Measurements from ENCODE around the gene LRMDA.
A peak's percentile ranks its signal among the peaks of the same experiment; 100 is the strongest.

LRMDA gene

GRCh38 chr10:76255241-76255640 lies 823.8 kb downstream of the LRMDA start:
- no peaks in the 10 kb centered on the region for H3K79me2 ChIP-seq (ENCODE audit: control insufficient read depth, insufficient read depth, low read length)
- no peak overlapping the region for H2BK120ac ChIP-seq (ENCODE audit: low read depth, low read length)
- no peak overlapping the region for H4K5ac ChIP-seq (ENCODE audit: low read length)
- no peaks in the 10 kb centered on the region for H3K4me1 ChIP-seq (ENCODE audit: control insufficient read depth, low read depth, low read length)
- H2BK15ac ChIP-seq (replicated peaks; ENCODE audit: low read depth), result no peak overlapping the region
- H3K79me1 ChIP-seq (ENCODE audit: low read length), result no peaks in the 10 kb centered on the region
- no peak overlapping the region for H3K4ac ChIP-seq (ENCODE audit: low read depth, low read length)
- H3K27me3 ChIP-seq (ENCODE audit: insufficient read depth, low read length, poor library complexity), result no peaks in the 10 kb centered on the region
- no peak for DNase-seq
- no CpG with 5 or more reads among the region's 1 CpG for WGBS (ENCODE audit: extremely low coverage, insufficient coverage, low lambda C conversion rate)
- H3K4me3 ChIP-seq (ENCODE audit: low read length), result no peak overlapping the region
- H3K36me3 ChIP-seq (ENCODE audit: control insufficient read depth, insufficient read depth, low read length), result no peaks in the 10 kb centered on the region
- H3K4me2 ChIP-seq (ENCODE audit: low read length), result no peak overlapping the region
- no peak overlapping the region for H3K23ac ChIP-seq (ENCODE audit: low read length)
- no peak overlapping the region for H2AK5ac ChIP-seq (ENCODE audit: low read length)
- H3K9ac ChIP-seq (ENCODE audit: low read length), result no peak overlapping the region
- no peak overlapping the region for H3K18ac ChIP-seq (ENCODE audit: low read length)
- H3K56ac ChIP-seq (ENCODE audit: low read length), result no peak overlapping the region
- no peak overlapping the region for H4K8ac ChIP-seq (ENCODE audit: low read depth, low read length)
- H2BK5ac ChIP-seq (ENCODE audit: low read length), result no peak overlapping the region
- no peak overlapping the region for H3K27ac ChIP-seq (ENCODE audit: low read depth, low read length)

- H3K4ac ChIP-seq (ENCODE audit: low read depth, low read length), result no peak overlapping the region
- H3K79me1 ChIP-seq (ENCODE audit: low read length), result no peaks in the 10 kb centered on the region
- no peak overlapping the region for H3K27ac ChIP-seq (ENCODE audit: low read depth, low read length)
- no peak overlapping the region for H4K5ac ChIP-seq (ENCODE audit: low read length)
- no peak overlapping the region for H4K8ac ChIP-seq (ENCODE audit: low read depth, low read length)
- no CpG with 5 or more reads among the region's 1 CpG for WGBS (ENCODE audit: extremely low coverage, insufficient coverage, low lambda C conversion rate)
- no peaks in the 10 kb centered on the region for H3K36me3 ChIP-seq (ENCODE audit: control insufficient read depth, insufficient read depth, low read length)
- H3K23ac ChIP-seq (ENCODE audit: low read length), result no peak overlapping the region
- no peak overlapping the region for H3K4me2 ChIP-seq (ENCODE audit: low read length)
- no peak overlapping the region for H3K56ac ChIP-seq (ENCODE audit: low read length)
- no peaks in the 10 kb centered on the region for H3K4me1 ChIP-seq (ENCODE audit: control insufficient read depth, low read depth, low read length)
- no peak overlapping the region for H2AK5ac ChIP-seq (ENCODE audit: low read length)
- H3K4me3 ChIP-seq (ENCODE audit: low read length), result no peak overlapping the region
- no peak overlapping the region for H3K18ac ChIP-seq (ENCODE audit: low read length)
- no peaks in the 10 kb centered on the region for H3K27me3 ChIP-seq (ENCODE audit: insufficient read depth, low read length, poor library complexity)
- H2BK5ac ChIP-seq (ENCODE audit: low read length), result no peak overlapping the region
- no peak for DNase-seq
- no peaks in the 10 kb centered on the region for H3K79me2 ChIP-seq (ENCODE audit: control insufficient read depth, insufficient read depth, low read length)
- no peak overlapping the region for H2BK15ac ChIP-seq (replicated peaks; ENCODE audit: low read depth)
- H3K9ac ChIP-seq (ENCODE audit: low read length), result no peak overlapping the region
- H2BK120ac ChIP-seq (ENCODE audit: low read depth, low read length), result no peak overlapping the region
Measured at GRCh38 chr10:76257816-76258215, 826.4 kb downstream of the LRMDA start.

- no CpG with 5 or more reads among the region's 4 CpGs for WGBS (ENCODE audit: extremely low coverage, insufficient coverage, low lambda C conversion rate)
- DNase-seq, result no peak
- no peak overlapping the region for H3K56ac ChIP-seq (ENCODE audit: low read length)
- H4K8ac ChIP-seq (ENCODE audit: low read depth, low read length), result no peak overlapping the region
- H4K5ac ChIP-seq (ENCODE audit: low read length), result no peak overlapping the region
- no peaks in the 10 kb centered on the region for H3K4me1 ChIP-seq (ENCODE audit: control insufficient read depth, low read depth, low read length)
- H2BK120ac ChIP-seq (ENCODE audit: low read depth, low read length), result no peak overlapping the region
- no peaks in the 10 kb centered on the region for H3K79me1 ChIP-seq (ENCODE audit: low read length)
- no peaks in the 10 kb centered on the region for H3K36me3 ChIP-seq (ENCODE audit: control insufficient read depth, insufficient read depth, low read length)
- no peak overlapping the region for H3K4ac ChIP-seq (ENCODE audit: low read depth, low read length)
- no peak overlapping the region for H3K23ac ChIP-seq (ENCODE audit: low read length)
- H3K27me3 ChIP-seq (ENCODE audit: insufficient read depth, low read length, poor library complexity), result no peaks in the 10 kb centered on the region
- H3K4me3 ChIP-seq (ENCODE audit: low read length), result no peak overlapping the region
- H3K9ac ChIP-seq (ENCODE audit: low read length), result no peak overlapping the region
- H3K27ac ChIP-seq (ENCODE audit: low read depth, low read length), result no peak overlapping the region
- no peak overlapping the region for H3K4me2 ChIP-seq (ENCODE audit: low read length)
- H3K18ac ChIP-seq (ENCODE audit: low read length), result no peak overlapping the region
- H2BK15ac ChIP-seq (replicated peaks; ENCODE audit: low read depth), result no peak overlapping the region
- no peak overlapping the region for H2AK5ac ChIP-seq (ENCODE audit: low read length)
- no peak overlapping the region for H2BK5ac ChIP-seq (ENCODE audit: low read length)
- no peaks in the 10 kb centered on the region for H3K79me2 ChIP-seq (ENCODE audit: control insufficient read depth, insufficient read depth, low read length)
Measured at GRCh38 chr10:76265441-76266113, 834.2 kb downstream of the LRMDA start.

- no peak overlapping the region for H3K4me3 ChIP-seq (ENCODE audit: low read length)
- H2BK5ac ChIP-seq (ENCODE audit: low read length), result no peak overlapping the region
- no peaks in the 10 kb centered on the region for H3K79me1 ChIP-seq (ENCODE audit: low read length)
- no peak overlapping the region for H3K4ac ChIP-seq (ENCODE audit: low read depth, low read length)
- no peak overlapping the region for H2AK5ac ChIP-seq (ENCODE audit: low read length)
- H3K56ac ChIP-seq (ENCODE audit: low read length), result no peak overlapping the region
- H4K8ac ChIP-seq (ENCODE audit: low read depth, low read length), result no peak overlapping the region
- no CpG with 5 or more reads among the region's 5 CpGs for WGBS (ENCODE audit: extremely low coverage, insufficient coverage, low lambda C conversion rate)
- H3K9ac ChIP-seq (ENCODE audit: low read length), result no peak overlapping the region
- no peak overlapping the region for H3K4me2 ChIP-seq (ENCODE audit: low read length)
- H4K5ac ChIP-seq (ENCODE audit: low read length), result no peak overlapping the region
- H3K27ac ChIP-seq (ENCODE audit: low read depth, low read length), result no peak overlapping the region
- peak; percentile 26 for DNase-seq
- H3K23ac ChIP-seq (ENCODE audit: low read length), result no peak overlapping the region
- H3K36me3 ChIP-seq (ENCODE audit: control insufficient read depth, insufficient read depth, low read length), result no peaks in the 10 kb centered on the region
- H3K79me2 ChIP-seq (ENCODE audit: control insufficient read depth, insufficient read depth, low read length), result no peaks in the 10 kb centered on the region
- no peaks in the 10 kb centered on the region for H3K27me3 ChIP-seq (ENCODE audit: insufficient read depth, low read length, poor library complexity)
- no peak overlapping the region for H2BK120ac ChIP-seq (ENCODE audit: low read depth, low read length)
- H2BK15ac ChIP-seq (replicated peaks; ENCODE audit: low read depth), result no peak overlapping the region
- H3K4me1 ChIP-seq (ENCODE audit: control insufficient read depth, low read depth, low read length), result no peaks in the 10 kb centered on the region
- H3K18ac ChIP-seq (ENCODE audit: low read length), result no peak overlapping the region
Measured at GRCh38 chr10:76268530-76268929, 837.1 kb downstream of the LRMDA start.

- DNase-seq, result no peak
- no peak overlapping the region for H3K23ac ChIP-seq (ENCODE audit: low read length)
- no peak overlapping the region for H3K56ac ChIP-seq (ENCODE audit: low read length)
- H2BK120ac ChIP-seq (ENCODE audit: low read depth, low read length), result no peak overlapping the region
- H4K5ac ChIP-seq (ENCODE audit: low read length), result no peak overlapping the region
- no peak overlapping the region for H3K9ac ChIP-seq (ENCODE audit: low read length)
- no peaks in the 10 kb centered on the region for H3K36me3 ChIP-seq (ENCODE audit: control insufficient read depth, insufficient read depth, low read length)
- no peak overlapping the region for H2BK5ac ChIP-seq (ENCODE audit: low read length)
- H3K27ac ChIP-seq (ENCODE audit: low read depth, low read length), result no peak overlapping the region
- H3K4me2 ChIP-seq (ENCODE audit: low read length), result no peak overlapping the region
- no peaks in the 10 kb centered on the region for H3K27me3 ChIP-seq (ENCODE audit: insufficient read depth, low read length, poor library complexity)
- H3K79me1 ChIP-seq (ENCODE audit: low read length), result no peaks in the 10 kb centered on the region
- no peak overlapping the region for H2AK5ac ChIP-seq (ENCODE audit: low read length)
- H3K4ac ChIP-seq (ENCODE audit: low read depth, low read length), result no peak overlapping the region
- H3K4me3 ChIP-seq (ENCODE audit: low read length), result no peak overlapping the region
- no CpG with 5 or more reads among the region's 5 CpGs for WGBS (ENCODE audit: extremely low coverage, insufficient coverage, low lambda C conversion rate)
- H3K4me1 ChIP-seq (ENCODE audit: control insufficient read depth, low read depth, low read length), result no peaks in the 10 kb centered on the region
- no peak overlapping the region for H4K8ac ChIP-seq (ENCODE audit: low read depth, low read length)
- H2BK15ac ChIP-seq (replicated peaks; ENCODE audit: low read depth), result no peak overlapping the region
- H3K79me2 ChIP-seq (ENCODE audit: control insufficient read depth, insufficient read depth, low read length), result no peaks in the 10 kb centered on the region
- no peak overlapping the region for H3K18ac ChIP-seq (ENCODE audit: low read length)
Measured at GRCh38 chr10:76268954-76269353, 837.5 kb downstream of the LRMDA start.

GRCh38 chr10:76270464-76270863 lies 839.0 kb downstream of the LRMDA start:
- Histone ChIP-seq H3K4me2 (ENCODE audit: low read length) (no peak overlapping the region), H2AK5ac (ENCODE audit: low read length) (no peak overlapping the region), H2BK120ac (ENCODE audit: low read depth, low read length) (no peak overlapping the region), H3K36me3 (ENCODE audit: control insufficient read depth, insufficient read depth, low read length) (no peaks in the 10 kb centered on the region), H3K56ac (ENCODE audit: low read length) (no peak overlapping the region), H3K79me2 (ENCODE audit: control insufficient read depth, insufficient read depth, low read length) (no peaks in the 10 kb centered on the region), H3K23ac (ENCODE audit: low read length) (no peak overlapping the region), H3K79me1 (ENCODE audit: low read length) (no peaks in the 10 kb centered on the region), H3K27ac (ENCODE audit: low read depth, low read length) (no peak overlapping the region), H3K18ac (ENCODE audit: low read length) (peak overlapping the region; percentile 6), H3K4me3 (ENCODE audit: low read length) (no peak overlapping the region), H3K27me3 (ENCODE audit: insufficient read depth, low read length, poor library complexity) (no peaks in the 10 kb centered on the region), H3K9ac (ENCODE audit: low read length) (no peak overlapping the region), H4K8ac (ENCODE audit: low read depth, low read length) (no peak overlapping the region), H2BK15ac (replicated peaks; ENCODE audit: low read depth) (no peak overlapping the region), H4K5ac (ENCODE audit: low read length) (no peak overlapping the region), H2BK5ac (ENCODE audit: low read length) (no peak overlapping the region), H3K4ac (ENCODE audit: low read depth, low read length) (no peak overlapping the region), H3K4me1 (ENCODE audit: control insufficient read depth, low read depth, low read length) (no peaks in the 10 kb centered on the region)
- no peak for DNase-seq
- no CpG with 5 or more reads among the region's 5 CpGs for WGBS (ENCODE audit: extremely low coverage, insufficient coverage, low lambda C conversion rate)
